T-helper 2 cell treated with Interferon-gamma antibody and Interleukin-4, amounts not matched to agents 100 ng/mL and 5 ng/mL, for 36 hours (primary cell): Measurements from ENCODE around the gene THUMPD1. TPM values are rescaled to one million over a fixed set of nuclear protein-coding genes. Genes with fewer than 3 reads are reported as not detected.
"Not testable (repeated sequence)": the region's sequence is repeated elsewhere in the genome, so short reads cannot be mapped to it uniquely, and the experiment has no call there.

ENCODE experiments used
- intact Hi-C: fragments of 100-400 bp; cut with micrococcal nuclease; formaldehyde crosslinking; loops from one replicate; pipeline ENCODE4 v1.15.1; 2023
- total RNA-seq: library from RNA; stranded (reverse); gene quantifications from 2 replicates; pipeline ENCODE4 v1.2.3, GENCODE V29; 2022

Gene THUMPD1
- total RNA-seq, 1 donor from 2014 or later = 46.7 TPM

GRCh38 chr16:20750558-20750957 lies 8.9 kb upstream of the THUMPD1 start:
- intact Hi-C loops = no loop called here

- intact Hi-C loops = no loop called here
Measured at GRCh38 chr16:20749474-20749873, 7.9 kb upstream of the THUMPD1 start.

- intact Hi-C loops = no loop called here
Measured at GRCh38 chr16:20747030-20747816, 5.6 kb upstream of the THUMPD1 start.

- intact Hi-C loops = no loop called here
Measured at GRCh38 chr16:20746461-20746860, 4.8 kb upstream of the THUMPD1 start.

- intact Hi-C loops = loop anchor here (5.0 kb wide), 1 partner anchor 1223 kb away; the partner anchor contains the start of genes CCP110 and GDE1
Measured at GRCh38 chr16:20744922-20745440, 3.4 kb upstream of the THUMPD1 start.

GRCh38 chr16:20743591-20743990 lies 2.0 kb upstream of the THUMPD1 start:
- intact Hi-C loops = loop anchor here (5.0 kb wide), 1 partner anchor 1221 kb away; the partner anchor contains the start of genes CCP110 and GDE1

- intact Hi-C loops = loop anchor here (1.0 to 5.0 kb wide), 5 partner anchors 22 to 1219 kb away; partner anchors contain the start of genes CCP110, DCUN1D3, ERI2 and GDE1
Measured at GRCh38 chr16:20740901-20741521, 607 bp downstream of the THUMPD1 start.

- intact Hi-C loops = loop anchor here (5.0 kb wide), 1 partner anchor 1218 kb away; the partner anchor contains the start of genes CCP110 and GDE1
Measured at GRCh38 chr16:20740007-20740883, 1.4 kb downstream of the THUMPD1 start.

GRCh38 chr16:20735490-20735889 lies 6.1 kb downstream of the THUMPD1 start:
- intact Hi-C loops = no loop called here

GRCh38 chr16:20734782-20735181 lies 6.8 kb downstream of the THUMPD1 start:
- intact Hi-C loops = no loop called here

- intact Hi-C loops = no loop called here
Measured at GRCh38 chr16:20734056-20734455, 7.6 kb downstream of the THUMPD1 start.

GRCh38 chr16:20729141-20729540 lies 12.5 kb downstream of the THUMPD1 start:
- intact Hi-C loops = no loop called here

GRCh38 chr16:20727181-20727580 lies 14.4 kb downstream of the THUMPD1 start:
- intact Hi-C loops = no loop called here

- intact Hi-C loops = no loop called here
Measured at GRCh38 chr16:20726661-20727060, 15.0 kb downstream of the THUMPD1 start.

GRCh38 chr16:20720251-20720650 lies 21.4 kb downstream of the THUMPD1 start:
- intact Hi-C loops = no loop called here

- intact Hi-C loops = not testable (repeated sequence)
Measured at GRCh38 chr16:20717718-20718117, 23.9 kb downstream of the THUMPD1 start.

- intact Hi-C loops = no loop called here
Measured at GRCh38 chr16:20711277-20711911, 30.2 kb downstream of the THUMPD1 start.

- intact Hi-C loops = not testable (repeated sequence)
Measured at GRCh38 chr16:20708129-20708528, 33.5 kb downstream of the THUMPD1 start.

- intact Hi-C loops = no loop called here
Measured at GRCh38 chr16:20707461-20707860, 34.2 kb downstream of the THUMPD1 start.

GRCh38 chr16:20705972-20706371 lies 35.6 kb downstream of the THUMPD1 start:
- intact Hi-C loops = not testable (repeated sequence)

GRCh38 chr16:20704281-20704680 lies 37.3 kb downstream of the THUMPD1 start:
- intact Hi-C loops = no loop called here
